ENCODE measurements around the gene SPZ1.
"Not testable (repeated sequence)": the region's sequence is repeated elsewhere in the genome, so short reads cannot be mapped to it uniquely, and the experiment has no call there.

Gene SPZ1

GRCh38 chr5:80341016-80341775 lies 21.4 kb downstream of the SPZ1 start:
- DNase-seq = no peak

DNA sequence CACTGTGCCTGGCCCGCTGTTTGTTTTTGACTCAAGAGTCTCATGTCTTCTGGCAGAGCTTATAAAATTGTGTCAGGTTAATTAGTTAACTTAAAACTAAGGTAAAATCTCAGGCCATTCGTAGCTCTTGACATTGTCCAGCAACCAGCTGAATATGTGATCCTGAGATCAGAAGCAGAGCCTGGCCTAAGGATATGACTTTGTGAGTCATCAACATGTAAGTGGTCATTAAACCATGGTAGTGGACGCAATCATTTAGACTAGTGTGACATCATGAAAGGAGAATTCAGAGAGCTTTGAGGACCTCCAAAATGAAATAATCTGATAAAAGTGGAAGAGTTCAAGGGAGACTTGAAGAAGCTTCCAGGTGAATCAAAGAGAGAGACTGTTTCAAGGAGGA lies 23.3 kb downstream of the SPZ1 start:
- DNase-seq = no peak

DNA sequence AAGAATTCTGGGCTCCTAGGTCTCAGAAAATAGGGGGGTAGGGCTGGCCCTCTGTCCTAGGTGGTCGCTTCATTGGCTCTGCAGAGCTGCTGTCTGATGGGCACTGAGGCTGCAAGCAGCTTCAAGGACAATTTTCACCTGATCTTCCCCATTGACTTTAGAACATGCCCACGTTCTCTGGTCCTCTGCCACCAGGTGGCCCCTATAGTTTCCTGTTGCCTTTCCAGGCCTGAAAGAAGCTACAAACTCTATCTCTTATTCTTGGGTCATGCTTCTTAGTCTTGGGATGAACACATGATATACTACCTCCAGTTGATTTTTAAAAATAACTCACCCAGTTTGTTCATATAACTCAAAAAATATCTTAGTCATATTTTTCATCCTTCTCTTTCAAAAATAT lies 26.3 kb downstream of the SPZ1 start:
- DNase-seq = peak; percentile 2

DNA sequence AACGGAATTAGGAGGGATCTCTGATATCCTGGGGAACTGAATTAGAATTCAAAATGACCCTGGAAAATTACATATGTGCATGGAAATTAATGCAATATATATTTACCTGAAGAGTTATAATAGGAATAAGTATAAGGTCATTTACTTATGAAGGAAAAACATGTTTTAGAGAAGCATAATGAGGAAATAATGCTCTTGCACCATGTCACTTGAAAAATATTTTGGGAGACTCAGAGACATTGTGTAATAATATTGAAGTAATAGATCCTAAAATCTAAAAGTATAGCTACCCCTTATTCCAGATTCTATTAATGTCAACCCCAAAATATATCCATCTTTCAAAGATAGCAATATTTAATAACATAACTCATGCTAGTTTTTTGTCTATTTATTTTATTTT lies 28.4 kb downstream of the SPZ1 start:
- DNase-seq = no peak

GRCh38 chr5:80351019-80351418 lies 31.2 kb downstream of the SPZ1 start:
- DNase-seq = not testable (repeated sequence)

DNA sequence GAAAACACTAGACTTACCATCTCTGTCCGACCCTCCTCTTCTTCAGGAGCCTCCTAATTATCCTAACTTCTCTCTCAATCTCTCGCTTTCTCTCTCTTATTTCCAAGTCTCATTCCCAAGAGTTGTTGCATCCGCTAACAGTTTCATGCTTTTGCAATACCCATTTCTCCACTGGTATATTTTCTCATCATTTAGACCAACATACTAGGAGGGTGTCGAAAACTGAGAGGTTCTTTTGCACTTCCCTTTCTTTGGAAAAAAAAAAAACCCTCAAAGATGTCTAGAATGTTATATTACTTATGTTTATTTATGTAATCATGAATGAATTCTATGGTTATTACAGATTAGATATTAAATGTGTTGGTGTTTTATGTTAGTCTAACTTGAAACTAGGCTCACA lies 35.9 kb downstream of the SPZ1 start:
- no peak for DNase-seq

DNA sequence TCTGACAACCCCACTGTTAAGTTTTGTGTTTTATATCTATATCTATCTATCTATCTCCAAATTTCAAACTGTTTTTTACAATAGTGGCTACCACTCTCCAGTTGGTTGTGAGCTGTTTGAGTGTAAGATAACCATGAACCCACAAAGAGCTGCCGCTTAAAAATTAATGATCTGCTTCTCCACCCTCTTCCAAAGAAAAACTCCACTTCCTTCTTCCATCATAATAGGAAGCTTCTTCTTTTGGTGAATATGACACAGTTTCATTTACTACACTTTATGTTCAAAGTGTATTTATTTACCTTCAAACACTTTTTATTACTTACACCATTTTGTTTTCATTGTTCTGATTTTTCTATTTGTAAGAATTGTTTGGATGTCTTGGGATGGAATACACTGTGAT lies 37.9 kb downstream of the SPZ1 start:
- DNase-seq = no peak

DNA sequence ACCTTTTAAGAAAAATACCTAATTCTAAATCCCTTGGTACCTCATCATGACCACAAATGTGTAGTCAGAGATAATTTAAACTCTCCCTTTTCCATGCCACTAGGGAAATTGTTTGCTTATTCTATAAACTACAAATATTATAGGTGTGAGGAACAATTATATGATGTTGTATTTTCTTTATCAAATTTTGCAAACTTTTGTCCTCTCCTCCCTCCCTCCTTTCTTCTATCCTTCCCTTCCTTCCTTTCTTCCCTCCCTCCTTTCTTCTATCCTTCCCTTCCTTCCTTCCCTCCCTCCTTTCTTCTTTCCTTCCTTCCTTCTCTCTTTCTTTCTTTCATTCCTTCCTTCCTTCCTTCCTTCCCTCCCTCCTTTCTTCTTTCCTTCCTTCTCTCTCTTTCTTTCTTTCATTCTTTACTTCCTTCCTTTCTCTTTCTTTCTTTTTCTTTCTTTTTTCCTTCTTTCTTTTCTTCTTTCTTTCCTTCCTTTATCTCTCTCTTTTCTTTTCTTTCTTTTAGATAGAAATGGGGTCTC lies 41.2 kb downstream of the SPZ1 start:
- no peak for DNase-seq

DNA sequence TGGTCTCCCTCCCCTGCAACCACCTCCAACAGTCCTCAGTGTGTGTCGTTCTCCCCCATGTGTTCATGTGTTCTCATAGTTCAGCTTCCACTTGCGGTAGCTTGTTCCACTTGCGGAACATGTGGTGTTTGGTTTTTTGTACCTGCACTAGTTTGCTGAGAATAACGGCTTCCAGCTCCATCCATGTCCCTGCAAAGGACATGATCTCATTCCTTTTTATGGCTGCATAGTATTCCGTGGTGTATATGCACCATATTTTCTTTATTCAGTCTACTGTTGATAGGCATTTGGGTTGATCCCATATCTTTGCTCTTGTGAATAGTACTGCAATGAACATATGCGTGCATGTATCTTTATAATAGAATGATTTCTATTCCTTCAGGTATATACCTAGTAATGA lies 45.1 kb downstream of the SPZ1 start:
- no peak for DNase-seq

- DNase-seq = no peak
Observed at GRCh38 chr5:80368661-80369480, 49.1 kb downstream of the SPZ1 start.

GRCh38 chr5:80369521-80369920 lies 49.7 kb downstream of the SPZ1 start:
- no peak for DNase-seq

DNA sequence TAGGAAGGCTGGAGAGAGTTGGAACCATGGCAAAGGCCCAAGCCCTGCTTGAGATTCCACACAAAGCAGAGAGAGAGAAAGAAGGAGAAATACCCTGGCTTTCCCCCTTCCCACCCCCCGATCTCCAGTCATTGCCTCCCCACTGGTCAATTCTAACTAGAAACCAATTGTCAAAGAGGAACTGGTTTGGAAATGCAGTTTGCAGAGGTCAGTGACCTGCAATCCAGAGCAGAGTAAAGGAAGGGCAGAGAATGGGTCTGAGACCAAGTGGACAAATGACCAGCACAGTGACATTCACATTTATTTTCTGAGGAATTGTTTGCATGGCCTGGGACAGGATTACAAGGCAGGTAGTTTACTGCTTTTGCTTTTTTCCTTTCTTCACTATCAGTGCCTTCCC lies 50.6 kb downstream of the SPZ1 start:
- DNase-seq = no peak

All from fibroblast of upper back skin (primary cell).